GM18870 (cell line): ENCODE data around the gene PDE6C.
"Not testable (repeated sequence)": the region's sequence is repeated elsewhere in the genome, so short reads cannot be mapped to it uniquely, and the experiment has no call there.

Experiments
- ATAC-seq: cut with Tn5 transposase; IDR thresholded peaks from one replicate; pipeline ENCODE4 v1.9.1; 2021; ENCODE audit warnings: moderate library complexity; ENCODE audit not compliant: unreplicated experiment

Gene PDE6C

GRCh38 chr10:93629647-93630305, 17.4 kb downstream of the PDE6C start:
- no peak for ATAC-seq

GRCh38 chr10:93630625-93631557, 18.6 kb downstream of the PDE6C start:
- no peak for ATAC-seq

GRCh38 chr10:93639791-93640190, 27.5 kb downstream of the PDE6C start:
- no peak for ATAC-seq

DNA sequence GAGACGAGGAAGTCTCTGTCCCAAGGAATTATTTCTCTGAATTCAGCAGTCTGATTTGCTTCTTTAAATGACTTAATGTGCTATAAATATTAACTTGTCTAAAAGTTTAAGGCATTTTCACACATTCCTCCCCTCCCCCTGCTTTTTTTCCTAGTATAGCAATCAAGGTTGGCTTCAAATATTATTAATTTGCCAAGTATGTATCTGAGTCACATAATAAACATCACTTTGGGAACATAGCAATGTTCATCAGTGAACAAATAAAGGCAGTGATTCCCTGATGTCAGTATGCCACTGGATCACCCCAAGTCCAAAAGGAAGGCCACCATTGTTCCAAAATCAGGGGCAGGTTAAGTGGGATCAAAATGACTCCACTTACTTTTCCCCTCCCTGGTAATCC, 40.5 kb downstream of the PDE6C start:
- ATAC-seq = no peak

- ATAC-seq = no peak
These were observed 41.9 kb downstream of the PDE6C start for GRCh38 chr10:93654201-93654600.

- no peak for ATAC-seq
These were observed 43.8 kb downstream of the PDE6C start for GRCh38 chr10:93656155-93656554.

- no peak for ATAC-seq
These were observed 45.4 kb downstream of the PDE6C start for GRCh38 chr10:93657757-93658156.

- ATAC-seq = no peak
These were observed 53.7 kb downstream of the PDE6C start for GRCh38 chr10:93666030-93666429.

DNA sequence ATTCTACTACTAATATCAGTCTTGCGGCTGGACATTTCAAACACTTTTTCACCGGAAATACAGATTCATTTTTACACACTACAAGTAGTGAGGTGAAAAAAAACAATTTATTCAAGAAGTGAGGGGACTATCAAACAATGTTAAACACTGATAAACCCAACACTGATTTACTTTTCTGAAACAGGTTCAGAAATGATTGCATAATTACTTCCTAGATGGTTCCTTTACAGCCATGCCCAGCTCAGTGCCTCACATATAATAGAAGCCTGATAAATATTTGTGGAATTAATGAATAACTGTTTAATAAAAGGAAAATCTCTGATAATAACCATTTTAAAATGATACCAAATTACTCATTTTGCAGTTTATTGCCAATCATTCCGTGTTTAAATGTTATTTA, 55.5 kb downstream of the PDE6C start:
- no peak for ATAC-seq

- no peak for ATAC-seq
These were observed 58.0 kb downstream of the PDE6C start for GRCh38 chr10:93670372-93670771.

DNA sequence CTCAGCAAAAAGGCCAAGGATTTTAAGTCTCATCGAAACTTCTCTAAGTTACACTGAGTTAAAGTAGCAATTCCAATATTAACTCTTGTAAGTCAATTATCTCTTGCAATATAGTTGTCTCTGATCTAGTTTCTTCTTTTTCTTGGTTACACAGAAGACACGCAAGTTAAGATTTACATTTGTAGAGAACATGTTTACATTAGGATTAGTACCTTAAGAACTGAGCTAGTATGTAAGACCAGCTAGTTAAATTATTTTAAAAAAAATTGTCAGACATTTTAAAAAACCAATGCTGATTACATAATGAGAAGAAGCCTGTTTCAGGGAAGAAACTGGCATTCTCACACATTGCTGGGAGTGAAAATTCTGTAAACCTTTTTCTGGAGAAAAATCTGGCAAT, 58.7 kb downstream of the PDE6C start:
- ATAC-seq = no peak

DNA sequence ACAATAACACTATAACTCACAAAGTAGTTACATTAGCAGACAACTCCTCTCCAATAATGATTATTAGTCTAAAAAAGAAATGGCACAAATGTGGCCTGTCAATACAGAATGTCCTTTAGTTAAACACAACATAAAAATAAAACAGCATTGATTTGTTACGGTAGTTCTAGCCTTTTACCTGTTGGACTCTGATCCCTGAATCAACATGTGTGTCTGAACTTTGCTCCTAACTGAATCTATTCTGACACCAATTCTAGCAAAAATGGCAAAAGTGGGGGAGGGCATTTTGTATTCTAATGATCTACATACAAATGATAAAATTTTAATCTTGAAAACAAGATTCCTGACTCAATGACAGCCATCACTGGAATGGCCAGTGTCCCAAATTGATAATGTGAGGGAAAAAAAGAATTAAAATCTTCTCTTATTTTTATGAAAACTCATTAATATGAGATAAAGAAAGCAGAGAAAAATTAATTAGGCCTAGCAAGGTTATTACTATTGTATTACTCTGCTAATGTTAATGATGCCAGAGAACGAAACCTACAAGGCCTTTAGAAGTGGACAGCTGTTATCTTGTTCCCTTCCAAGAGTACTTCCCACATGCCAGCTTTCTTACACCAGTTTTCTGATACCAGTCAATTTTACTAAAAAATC, 59.8 kb downstream of the PDE6C start:
- ATAC-seq = no peak

DNA sequence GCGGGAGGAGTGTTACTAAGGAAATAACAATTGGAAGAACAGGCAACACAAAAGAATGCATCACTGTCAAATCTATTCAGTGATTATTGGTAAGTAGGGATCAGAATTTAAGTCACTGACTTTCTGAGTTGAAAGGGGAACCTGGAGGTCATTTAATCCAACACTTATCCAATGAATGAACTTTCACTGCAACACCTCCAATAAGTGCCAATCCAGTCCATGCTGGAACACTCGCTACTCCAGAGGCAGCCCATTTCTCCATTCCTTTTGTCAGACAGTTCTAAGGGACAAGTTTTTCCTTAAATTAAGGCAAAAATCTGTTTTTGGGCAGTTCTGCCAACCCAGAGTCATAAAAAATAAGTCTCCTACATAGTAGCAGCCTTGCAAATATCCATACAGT, 60.6 kb downstream of the PDE6C start:
- no peak for ATAC-seq

DNA sequence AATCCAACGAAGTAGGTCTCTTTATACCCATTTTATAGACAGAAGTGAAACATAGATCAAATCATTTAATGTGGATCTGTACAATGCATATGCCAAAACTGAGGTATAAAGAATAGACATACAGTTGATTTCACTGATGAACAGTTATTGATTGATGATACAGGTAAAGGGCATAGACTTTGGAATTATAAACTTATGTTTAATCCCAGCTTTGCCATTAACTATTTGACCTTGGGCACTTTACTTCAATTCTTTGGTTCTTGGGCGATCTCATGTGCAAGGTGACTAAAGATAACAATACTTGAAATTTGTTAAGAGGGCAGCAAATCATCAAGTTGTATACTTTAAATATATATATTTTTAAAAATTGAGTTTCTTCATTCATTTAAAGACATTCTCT, 61.5 kb downstream of the PDE6C start:
- ATAC-seq = no peak

DNA sequence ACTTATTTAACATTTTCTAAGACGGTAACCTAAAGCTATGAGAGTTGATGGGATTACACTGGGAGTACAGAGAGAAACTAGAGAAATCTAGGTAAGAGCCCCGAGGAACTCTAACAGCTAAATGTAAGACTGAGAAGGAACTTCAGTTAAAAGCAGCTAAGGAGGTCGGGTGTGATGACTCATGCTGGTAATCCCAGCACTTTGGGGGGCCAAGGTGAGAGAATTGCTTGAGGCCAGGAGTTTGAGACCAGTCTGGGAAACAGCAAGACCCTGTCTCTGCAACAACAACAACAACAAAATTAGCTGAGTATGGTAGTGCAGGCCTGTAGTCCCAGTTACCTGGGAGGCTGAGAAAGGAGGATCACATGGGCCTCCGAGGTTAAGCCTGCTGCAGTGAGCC, 66.0 kb downstream of the PDE6C start:
- no peak for ATAC-seq

GRCh38 chr10:93678805-93679587, 66.7 kb downstream of the PDE6C start:
- ATAC-seq = no peak

- no peak for ATAC-seq
These were observed 68.2 kb downstream of the PDE6C start for GRCh38 chr10:93680412-93681047.

- no peak for ATAC-seq
These were observed 75.4 kb downstream of the PDE6C start for GRCh38 chr10:93687737-93688136.

DNA sequence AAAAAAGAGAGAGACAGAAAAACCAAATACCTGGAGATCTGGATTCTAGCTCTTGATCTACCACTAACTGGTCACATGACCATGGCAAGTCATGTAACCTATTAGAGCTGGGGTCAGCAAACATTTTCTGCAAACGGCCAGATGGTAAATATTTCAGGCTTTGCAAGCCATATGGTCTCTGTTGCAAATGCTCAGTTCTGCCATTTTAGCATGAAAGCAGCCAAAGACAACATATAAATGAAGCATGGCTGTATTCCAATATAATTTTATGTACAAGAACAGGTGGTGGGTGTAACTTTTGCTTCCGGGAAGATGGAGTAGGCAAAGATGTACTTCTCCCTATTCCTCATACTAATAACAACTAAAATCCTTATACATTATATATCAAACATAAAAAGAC, 83.4 kb downstream of the PDE6C start:
- no peak for ATAC-seq

DNA sequence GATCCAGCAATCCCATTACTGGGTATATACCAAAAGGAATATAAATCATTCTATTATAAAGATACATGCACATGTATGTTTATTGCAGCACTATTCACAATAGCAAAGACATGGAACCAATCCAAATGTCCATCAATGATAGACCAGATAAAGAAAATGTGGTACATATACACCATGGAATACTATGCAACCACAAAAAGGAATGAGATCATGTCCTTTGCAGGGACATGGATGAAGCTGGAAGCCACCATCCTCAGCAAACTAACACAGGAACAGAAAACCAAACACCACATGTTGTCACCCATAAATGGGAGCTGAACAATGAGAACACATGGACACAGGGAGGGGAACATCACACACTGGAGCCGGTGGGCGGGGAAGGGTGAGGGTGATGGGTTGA, 84.2 kb downstream of the PDE6C start:
- not testable (repeated sequence) for ATAC-seq

- ATAC-seq = no peak
These were observed 84.9 kb downstream of the PDE6C start for GRCh38 chr10:93697207-93697606.
